H7 (cell line): ENCODE results near the gene PKNOX2. TPM values are rescaled to one million over a fixed set of nuclear protein-coding genes. Genes with fewer than 3 reads are reported as not detected.
A peak's percentile ranks its signal among the peaks of the same experiment; 100 is the strongest.

Experiments used
- DNase-seq: peaks from one replicate; pipeline ENCODE4 v3.0.0; 2012
- H3K27me3 ChIP-seq: 2 replicates; pipeline ENCODE4 v1.6.0; 2011; ENCODE audit warnings: mild to moderate bottlenecking, low read length; ENCODE audit not compliant: control insufficient read depth, insufficient read depth
- H3K36me3 ChIP-seq: replicated peaks from 2 replicates; pipeline ENCODE4 v1.5.1; 2011; ENCODE audit warnings: low read length; ENCODE audit not compliant: control insufficient read depth, insufficient read depth
- H3K4me3 ChIP-seq: 2 replicates; pipeline ENCODE4 v1.5.1; 2011; ENCODE audit warnings: low read depth, mild to moderate bottlenecking, control low read depth, low read length, moderate library complexity; ENCODE audit not compliant: insufficient read depth
- total RNA-seq: library from RNA; depleted of rRNA; stranded (reverse); fragments of >200 nt; shearing (Covaris generic); gene quantifications from 2 replicates; pipeline ENCODE4 v1.2.3, GENCODE V29; 2014

The PKNOX2 gene
- total RNA-seq, 1 experiment from 2014 or later, result 1.6 TPM

- Histone ChIP-seq H3K36me3 (no peaks in the 10 kb centered on the region), H3K4me3 (no peak overlapping the region), H3K27me3 (peaks cover 1% of the 10 kb centered on the region; the same call in 1 of the 2 replicates)
- no peak for DNase-seq
Measured at GRCh38 chr11:125408311-125408711, 243.8 kb downstream of the PKNOX2 start.

GRCh38 chr11:125410091-125410490, 245.5 kb downstream of the PKNOX2 start:
- Histone ChIP-seq H3K4me3 (no peak overlapping the region), H3K36me3 (no peaks in the 10 kb centered on the region), H3K27me3 (peaks cover 1% of the 10 kb centered on the region; the same call in 1 of the 2 replicates)
- DNase-seq, result peak; percentile 84

GRCh38 chr11:125412177-125412496, 247.6 kb downstream of the PKNOX2 start:
- Histone ChIP-seq H3K27me3 (no peaks in the 10 kb centered on the region; the same call in 1 of the 2 replicates), H3K4me3 (no peak overlapping the region), H3K36me3 (no peaks in the 10 kb centered on the region)
- no peak for DNase-seq

- DNase-seq, result no peak
- H3K27me3 ChIP-seq, result no peaks in the 10 kb centered on the region; the same call in 1 of the 2 replicates
- H3K4me3 ChIP-seq, result no peak overlapping the region
- no peaks in the 10 kb centered on the region for H3K36me3 ChIP-seq
Measured at GRCh38 chr11:125412509-125412908, 248.0 kb downstream of the PKNOX2 start.

- no peak overlapping the region for H3K4me3 ChIP-seq
- H3K36me3 ChIP-seq, result no peaks in the 10 kb centered on the region
- DNase-seq, result no peak
- no peaks in the 10 kb centered on the region; the same call in 1 of the 2 replicates for H3K27me3 ChIP-seq
Measured at GRCh38 chr11:125413226-125413625, 248.7 kb downstream of the PKNOX2 start.

- Histone ChIP-seq H3K27me3 (no peaks in the 10 kb centered on the region), H3K36me3 (no peaks in the 10 kb centered on the region), H3K4me3 (no peak overlapping the region)
- DNase-seq, result no peak
Measured at GRCh38 chr11:125414121-125414520, 249.6 kb downstream of the PKNOX2 start.

- Histone ChIP-seq H3K36me3 (no peaks in the 10 kb centered on the region), H3K4me3 (no peak overlapping the region), H3K27me3 (no peaks in the 10 kb centered on the region)
- no peak for DNase-seq
Measured at GRCh38 chr11:125416981-125417935, 252.7 kb downstream of the PKNOX2 start.

GRCh38 chr11:125418396-125418795, 253.8 kb downstream of the PKNOX2 start:
- Histone ChIP-seq H3K4me3 (no peak overlapping the region), H3K27me3 (no peaks in the 10 kb centered on the region), H3K36me3 (no peaks in the 10 kb centered on the region)
- DNase-seq, result no peak

- H3K36me3 ChIP-seq, result no peaks in the 10 kb centered on the region
- H3K4me3 ChIP-seq, result no peak overlapping the region
- no peak for DNase-seq
- H3K27me3 ChIP-seq, result no peaks in the 10 kb centered on the region
Measured at GRCh38 chr11:125422681-125423080, 258.1 kb downstream of the PKNOX2 start.

- Histone ChIP-seq H3K4me3 (no peak overlapping the region), H3K27me3 (no peaks in the 10 kb centered on the region), H3K36me3 (no peaks in the 10 kb centered on the region)
- DNase-seq, result peak; percentile 79
Measured at GRCh38 chr11:125423247-125423849, 258.8 kb downstream of the PKNOX2 start.

GRCh38 chr11:125425601-125426000, 261.1 kb downstream of the PKNOX2 start:
- no peaks in the 10 kb centered on the region for H3K36me3 ChIP-seq
- no peak for DNase-seq

GRCh38 chr11:125426818-125427528, 262.4 kb downstream of the PKNOX2 start:
- H3K27me3 ChIP-seq, result no peaks in the 10 kb centered on the region
- DNase-seq, result peak; percentile 52
- H3K36me3 ChIP-seq, result no peaks in the 10 kb centered on the region
- no peak overlapping the region for H3K4me3 ChIP-seq

More at GRCh38 chr11:125425601-125426000, 261.1 kb downstream of the PKNOX2 start:
- no peak overlapping the region for H3K4me3 ChIP-seq
- H3K27me3 ChIP-seq, result no peaks in the 10 kb centered on the region

GRCh38 chr11:125428486-125429173, 264.1 kb downstream of the PKNOX2 start:
- Histone ChIP-seq H3K27me3 (no peaks in the 10 kb centered on the region), H3K4me3 (no peak overlapping the region), H3K36me3 (no peaks in the 10 kb centered on the region)
- peak; percentile 62 for DNase-seq

GRCh38 chr11:125429174-125429707, 264.7 kb downstream of the PKNOX2 start:
- Histone ChIP-seq H3K27me3 (no peaks in the 10 kb centered on the region), H3K36me3 (no peaks in the 10 kb centered on the region), H3K4me3 (no peak overlapping the region)
- peak; percentile 90 for DNase-seq
